Measurements from ENCODE around the gene GOSR2. TPM values are rescaled to one million over a fixed set of nuclear protein-coding genes. Genes with fewer than 3 reads are reported as not detected.

GOSR2 gene
- total RNA-seq, 1 experiment from 2014 or later, result 53.5 TPM

GRCh38 chr17:46944931-46945330 lies 22.0 kb downstream of the GOSR2 start:
- Mint-ChIP-seq H3K9me3 (no peaks in the 10 kb centered on the region), H3K4me3 (no peak overlapping the region; a peak in 1 of 5 replicates), H3K27ac (peak overlapping the region in 1 of 3 experiments; percentile 78; a peak in 3 of 7 replicates), H3K27me3 (ENCODE audit: low read depth) (peaks cover 6% of the 10 kb centered on the region), H3K4me1 (peaks cover 34 to 42% of the 10 kb centered on the region in 2 experiments), H3K36me3 (ENCODE audit: insufficient read depth in 1 of 3, low read depth in 3 of 3) (peaks cover 0 to 28% (median 14%) of the 10 kb centered on the region in 3 experiments; a peak in 5 of 7 replicates)
- Histone ChIP-seq H3K79me1 (ENCODE audit: insufficient read depth, low read depth, low read length, poor library complexity, severe bottlenecking) (no peaks in the 10 kb centered on the region), H3K23me2 (ENCODE audit: insufficient read length, low read depth, low read length, poor library complexity, severe bottlenecking) (no peaks in the 10 kb centered on the region), H3K27me3 (ENCODE audit: insufficient read depth, low read length) (no peaks in the 10 kb centered on the region), H3K4me1 (ENCODE audit: insufficient read depth, low read length) (no peaks in the 10 kb centered on the region; the same call in 1 of the 2 replicates), H2BK120ac (ENCODE audit: low read depth, low read length, poor library complexity, severe bottlenecking) (no peak overlapping the region), H2BK12ac (ENCODE audit: insufficient read length, low read depth, low read length) (no peak overlapping the region), H3K14ac (ENCODE audit: insufficient read depth, low read length) (no peak overlapping the region), H3K79me2 (ENCODE audit: insufficient read depth, low read length) (no peaks in the 10 kb centered on the region), H3K18ac (ENCODE audit: insufficient read length, low read depth, low read length) (no peak overlapping the region), H2BK5ac (ENCODE audit: insufficient read length, low read length) (no peak overlapping the region), H2BK20ac (ENCODE audit: low read depth, low read length, poor library complexity, severe bottlenecking) (no peak overlapping the region), H2AK5ac (ENCODE audit: insufficient read length, low read length) (no peak overlapping the region), H2AFZ (ENCODE audit: low read length) (no peak overlapping the region), H4K5ac (ENCODE audit: insufficient read length, low read depth, low read length) (no peak overlapping the region), H4K91ac (ENCODE audit: insufficient read length, low read depth, low read length) (no peak overlapping the region), H3K9ac (ENCODE audit: extremely low read depth, insufficient read length, low read length) (no peak overlapping the region), H3K23ac (ENCODE audit: insufficient read length, low read depth, low read length) (no peak overlapping the region), H3K4me2 (ENCODE audit: insufficient read depth, insufficient read length, low read length) (no peak overlapping the region), H3K27ac (ENCODE audit: insufficient read length, low read depth, low read length) (no peak overlapping the region), H4K20me1 (ENCODE audit: control insufficient read depth, insufficient read depth, insufficient read length) (no peaks in the 10 kb centered on the region), H3K9me3 (ENCODE audit: control insufficient read depth, low read depth, low read length) (no peaks in the 10 kb centered on the region), H2BK15ac (ENCODE audit: low read depth, low read length) (no peak overlapping the region), H4K8ac (replicated peaks; ENCODE audit: insufficient read length, low read depth, low read length) (no peak overlapping the region), H3T11ph (ENCODE audit: low read length) (no peak overlapping the region), H3K4ac (ENCODE audit: low read depth, low read length) (no peak overlapping the region), H3K56ac (ENCODE audit: insufficient read length, low read depth, low read length) (no peak overlapping the region)
- TF ChIP-seq CTCF (conservative IDR thresholded peaks at IDR 0.05), result no peak
- no peak for DNase-seq
- WGBS (ENCODE audit: extremely low coverage, insufficient read length, low lambda C conversion rate), result no CpG with 5 or more reads among the region's 10 CpGs

Data from H9 (cell line).